ENCODE measurements around the gene MBTPS1. TPM values are rescaled to one million over a fixed set of nuclear protein-coding genes. Genes with fewer than 3 reads are reported as not detected.

MBTPS1 gene
- total and polyA plus RNA-seq, 10 of the 15 experiments (the other 5 are each of a cell fraction or from before 2014, with no cell fraction given) = 1.3 to 43.9 (median 35.2) TPM

DNA sequence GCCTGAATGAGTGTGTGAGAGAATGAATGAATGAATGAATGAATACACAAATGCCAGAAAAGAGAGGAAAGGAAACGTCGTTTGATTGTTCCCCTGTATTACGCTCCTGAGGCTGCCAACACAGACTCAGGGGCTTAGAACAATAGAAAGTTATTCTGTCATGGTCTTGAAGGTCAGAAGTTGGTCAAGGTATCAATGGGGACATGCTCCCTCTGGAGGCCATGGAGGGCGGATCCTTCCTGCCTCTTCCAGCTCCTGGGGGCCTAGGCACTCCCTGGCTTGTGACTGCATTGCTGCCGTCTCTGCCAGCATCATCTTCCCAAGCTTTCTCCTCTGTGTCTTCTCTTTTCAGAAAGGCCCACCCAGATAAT is 72.6 kb downstream of the MBTPS1 start:
- H3K27ac ChIP-seq (ENCODE audit: control insufficient read depth, insufficient read depth) = no peak overlapping the region
- H4K20me1 ChIP-seq (ENCODE audit: control insufficient read depth, insufficient read depth) = no peaks in the 10 kb centered on the region
- no peaks in the 10 kb centered on the region for H3K36me3 ChIP-seq (ENCODE audit: control insufficient read depth in 2 of 2, insufficient read depth in 2 of 2, low read length in 1 of 2)
- H3K4me1 ChIP-seq (ENCODE audit: control insufficient read depth, insufficient read depth, low read length) = no peaks in the 10 kb centered on the region
- H3K79me2 ChIP-seq (ENCODE audit: control insufficient read depth, insufficient read depth, low read length) = no peaks in the 10 kb centered on the region
- no TSS peak for BruUV-seq (replicated peaks)
- TF ChIP-seq, protein P1, sequence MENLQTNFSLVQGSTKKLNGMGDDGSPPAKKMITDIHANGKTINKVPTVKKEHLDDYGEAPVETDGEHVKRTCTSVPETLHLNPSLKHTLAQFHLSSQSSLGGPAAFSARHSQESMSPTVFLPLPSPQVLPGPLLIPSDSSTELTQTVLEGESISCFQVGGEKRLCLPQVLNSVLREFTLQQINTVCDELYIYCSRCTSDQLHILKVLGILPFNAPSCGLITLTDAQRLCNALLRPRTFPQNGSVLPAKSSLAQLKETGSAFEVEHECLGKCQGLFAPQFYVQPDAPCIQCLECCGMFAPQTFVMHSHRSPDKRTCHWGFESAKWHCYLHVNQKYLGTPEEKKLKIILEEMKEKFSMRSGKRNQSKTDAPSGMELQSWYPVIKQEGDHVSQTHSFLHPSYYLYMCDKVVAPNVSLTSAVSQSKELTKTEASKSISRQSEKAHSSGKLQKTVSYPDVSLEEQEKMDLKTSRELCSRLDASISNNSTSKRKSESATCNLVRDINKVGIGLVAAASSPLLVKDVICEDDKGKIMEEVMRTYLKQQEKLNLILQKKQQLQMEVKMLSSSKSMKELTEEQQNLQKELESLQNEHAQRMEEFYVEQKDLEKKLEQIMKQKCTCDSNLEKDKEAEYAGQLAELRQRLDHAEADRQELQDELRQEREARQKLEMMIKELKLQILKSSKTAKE (IDR thresholded peaks at IDR 0.05; ENCODE audit: low read depth, poor library complexity, severe bottlenecking) = no peak
- TF ChIP-seq, protein P2, sequence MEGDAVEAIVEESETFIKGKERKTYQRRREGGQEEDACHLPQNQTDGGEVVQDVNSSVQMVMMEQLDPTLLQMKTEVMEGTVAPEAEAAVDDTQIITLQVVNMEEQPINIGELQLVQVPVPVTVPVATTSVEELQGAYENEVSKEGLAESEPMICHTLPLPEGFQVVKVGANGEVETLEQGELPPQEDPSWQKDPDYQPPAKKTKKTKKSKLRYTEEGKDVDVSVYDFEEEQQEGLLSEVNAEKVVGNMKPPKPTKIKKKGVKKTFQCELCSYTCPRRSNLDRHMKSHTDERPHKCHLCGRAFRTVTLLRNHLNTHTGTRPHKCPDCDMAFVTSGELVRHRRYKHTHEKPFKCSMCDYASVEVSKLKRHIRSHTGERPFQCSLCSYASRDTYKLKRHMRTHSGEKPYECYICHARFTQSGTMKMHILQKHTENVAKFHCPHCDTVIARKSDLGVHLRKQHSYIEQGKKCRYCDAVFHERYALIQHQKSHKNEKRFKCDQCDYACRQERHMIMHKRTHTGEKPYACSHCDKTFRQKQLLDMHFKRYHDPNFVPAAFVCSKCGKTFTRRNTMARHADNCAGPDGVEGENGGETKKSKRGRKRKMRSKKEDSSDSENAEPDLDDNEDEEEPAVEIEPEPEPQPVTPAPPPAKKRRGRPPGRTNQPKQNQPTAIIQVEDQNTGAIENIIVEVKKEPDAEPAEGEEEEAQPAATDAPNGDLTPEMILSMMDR (IDR thresholded peaks at IDR 0.05 in 2 of 3, conservative IDR thresholded peaks at IDR 0.05 in 1 of 3; ENCODE audit: control insufficient read depth in 2 of 3, extremely low read depth in 1 of 3, insufficient read depth in 1 of 3, low read depth in 3 of 3, low read length in 3 of 3) = peak in 2 of 3 experiments; percentile 19 to 26; a peak in 2 of 6 replicates
- TF ChIP-seq RAD21 (IDR thresholded peaks at IDR 0.05; ENCODE audit: insufficient read depth, low read depth, low read length) (0 out of 2 replicates have a peak, but pooled peaks have one; percentile 7), SMC3 (IDR thresholded peaks at IDR 0.05; ENCODE audit: borderline replicate concordance, low read length) (peak; percentile 23; the same call in 1 of the 2 replicates)
- ChIA-PET SMC1A (ENCODE audit: uncharacterized antibody, unreplicated experiment) (no interaction called here), CTCF (interaction anchor here (1.5 kb wide), 1 partner anchor 17 kb away, joined by 3 read pairs; no protein-coding TSS in a partner anchor), RAD21 (ENCODE audit: unreplicated experiment) (no interaction called here), POLR2A (no interaction called here)
- no peaks in the 10 kb centered on the region for H3K9me3 ChIP-seq (replicated peaks; ENCODE audit: control insufficient read depth, insufficient read depth, low read length)
- ATAC-seq (peak; percentile 55), FAIRE-seq (peak; percentile 31), DNase-seq (ENCODE audit: low read depth, low spot score) (no peak)
- in situ Hi-C loops (cut with MboI) (no loop called here), intact Hi-C loops (cut with micrococcal nuclease; ENCODE audit: unreplicated experiment) (no loop called here)
- no peak overlapping the region for H2AFZ ChIP-seq (ENCODE audit: control insufficient read depth, low read depth, low read length)
- WGBS (ENCODE audit: insufficient coverage, insufficient replicate concordance, low lambda C conversion rate, missing lambda C conversion rate) = 17% methylated on average over 5 of the region's 5 CpGs
- no peak overlapping the region for H3K4me2 ChIP-seq (ENCODE audit: control insufficient read depth, insufficient read depth)
- H3K27me3 ChIP-seq (replicated peaks in 1 of 2; ENCODE audit: control insufficient read depth in 2 of 2, insufficient read depth in 2 of 2, low read length in 1 of 2) = no peaks in the 10 kb centered on the region; a peak in 3 of 4 replicates
- no peak overlapping the region for H3K4me3 ChIP-seq
- no peak overlapping the region for H3K9ac ChIP-seq (ENCODE audit: control insufficient read depth, insufficient read depth, low read length)

Data from GM12878 (cell line).